DOHH2 (cell line): ENCODE results near the gene TMEM229B.

ENCODE experiments used
- EZH2phosphoT487 ChIP-seq: fragments of 200-600 bp; sonication (generic); IDR thresholded peaks from 2 replicates; pipeline ENCODE4 v1.6.1; 2017; ENCODE audit warnings: borderline replicate concordance, mild to moderate bottlenecking, antibody characterized with exemption, low read length, moderate library complexity, mixed read lengths
- TF ChIP-seq, protein P1 (sequence below): fragments of 200-600 bp; sonication (generic); IDR thresholded peaks from one replicate; pipeline ENCODE4 v1.5.1; 2014; ENCODE audit warnings: antibody characterized with exemption, mild to moderate bottlenecking, low read depth, low read length; ENCODE audit not compliant: poor library complexity, severe bottlenecking

DNA sequence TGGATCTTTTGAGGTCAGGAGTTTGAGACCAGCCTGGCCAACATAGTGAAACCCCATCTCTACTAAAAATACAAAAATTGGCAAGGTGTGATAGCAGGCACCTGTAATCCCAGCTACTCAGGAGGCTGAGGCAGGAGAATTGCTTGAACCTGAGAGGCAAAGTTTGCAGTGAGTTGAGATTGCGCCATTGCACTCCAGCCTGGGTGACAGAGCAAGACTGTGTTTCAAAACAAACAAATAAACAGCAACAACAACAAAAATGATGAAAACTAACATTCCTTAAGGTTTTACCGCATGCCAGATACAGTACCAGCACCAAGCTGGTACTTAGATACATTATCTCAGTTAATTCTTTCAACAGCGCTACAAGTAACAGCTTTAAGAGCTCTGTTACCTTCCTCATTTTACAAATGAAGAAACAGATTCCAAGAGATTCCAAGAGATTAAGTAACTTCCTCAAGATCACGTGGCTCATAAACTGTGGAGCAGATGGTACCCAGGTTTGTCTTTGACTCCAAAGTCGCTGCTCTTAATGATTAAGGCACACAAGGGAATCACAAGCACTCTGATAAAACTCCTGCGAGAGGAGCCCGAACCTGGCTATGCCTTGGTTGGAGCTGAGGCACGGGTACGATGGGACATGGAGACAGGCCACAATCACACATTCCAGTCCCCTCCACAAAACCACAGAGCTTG, 58.9 kb downstream of the TMEM229B start:
- TF ChIP-seq, protein P1, sequence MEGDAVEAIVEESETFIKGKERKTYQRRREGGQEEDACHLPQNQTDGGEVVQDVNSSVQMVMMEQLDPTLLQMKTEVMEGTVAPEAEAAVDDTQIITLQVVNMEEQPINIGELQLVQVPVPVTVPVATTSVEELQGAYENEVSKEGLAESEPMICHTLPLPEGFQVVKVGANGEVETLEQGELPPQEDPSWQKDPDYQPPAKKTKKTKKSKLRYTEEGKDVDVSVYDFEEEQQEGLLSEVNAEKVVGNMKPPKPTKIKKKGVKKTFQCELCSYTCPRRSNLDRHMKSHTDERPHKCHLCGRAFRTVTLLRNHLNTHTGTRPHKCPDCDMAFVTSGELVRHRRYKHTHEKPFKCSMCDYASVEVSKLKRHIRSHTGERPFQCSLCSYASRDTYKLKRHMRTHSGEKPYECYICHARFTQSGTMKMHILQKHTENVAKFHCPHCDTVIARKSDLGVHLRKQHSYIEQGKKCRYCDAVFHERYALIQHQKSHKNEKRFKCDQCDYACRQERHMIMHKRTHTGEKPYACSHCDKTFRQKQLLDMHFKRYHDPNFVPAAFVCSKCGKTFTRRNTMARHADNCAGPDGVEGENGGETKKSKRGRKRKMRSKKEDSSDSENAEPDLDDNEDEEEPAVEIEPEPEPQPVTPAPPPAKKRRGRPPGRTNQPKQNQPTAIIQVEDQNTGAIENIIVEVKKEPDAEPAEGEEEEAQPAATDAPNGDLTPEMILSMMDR: no peak
- TF ChIP-seq EZH2phosphoT487: no peak
